ENCODE results near the gene MYORG. TPM values are rescaled to one million over a fixed set of nuclear protein-coding genes. Genes with fewer than 3 reads are reported as not detected.

Gene MYORG
- total RNA-seq, 1 experiment from 2014 or later, result 3.0 TPM

- Histone ChIP-seq H3K27ac (no peak overlapping the region), H3K9me3 (ENCODE audit: insufficient read depth, low read depth) (no peaks in the 10 kb centered on the region), H3K4me2 (peak overlapping the region; percentile 71), H3K9me2 (ENCODE audit: insufficient read depth) (no peaks in the 10 kb centered on the region), H3F3A (ENCODE audit: insufficient read depth, low read depth) (no peaks in the 10 kb centered on the region), H3K79me2 (ENCODE audit: low read depth) (no peaks in the 10 kb centered on the region), H3K4me1 (replicated peaks; ENCODE audit: insufficient read depth) (peaks cover 5% of the 10 kb centered on the region; the same call in 1 of the 2 replicates), H3K27me3 (ENCODE audit: insufficient read depth, low read depth) (no peaks in the 10 kb centered on the region), H3K36me3 (ENCODE audit: low read depth) (no peaks in the 10 kb centered on the region), H3K4me3 (no peak overlapping the region), H4K20me1 (ENCODE audit: insufficient read depth) (no peaks in the 10 kb centered on the region), H2AFZ (no peak overlapping the region)
- intact Hi-C loops (cut with micrococcal nuclease; ENCODE audit: unreplicated experiment), result no loop called here
- no peak for TF ChIP-seq EZH2 (IDR thresholded peaks at IDR 0.05; ENCODE audit: low read depth)
- no peak for TF ChIP-seq CTCF (conservative IDR thresholded peaks at IDR 0.05)
- peak in 1 of 2 experiments; percentile 52 for DNase-seq
- BruUV-seq (replicated peaks), result no TSS peak
- ChIA-PET POLR2A (ENCODE audit: unreplicated experiment) (no interaction called here), CTCF (interaction anchor here (0.6 kb wide), 1 partner anchor 241 kb away, joined by 3 read pairs; no protein-coding TSS in a partner anchor)
Measured at GRCh38 chr9:34380511-34381315, 4.0 kb upstream of the MYORG start.

GRCh38 chr9:34380034-34380510 is 3.4 kb upstream of the MYORG start:
- Histone ChIP-seq H3K36me3 (ENCODE audit: low read depth) (no peaks in the 10 kb centered on the region), H3K79me2 (ENCODE audit: low read depth) (no peaks in the 10 kb centered on the region), H3K27ac (no peak overlapping the region), H3K9me2 (ENCODE audit: insufficient read depth) (no peaks in the 10 kb centered on the region), H3K27me3 (ENCODE audit: insufficient read depth, low read depth) (no peaks in the 10 kb centered on the region), H3K4me1 (replicated peaks; ENCODE audit: insufficient read depth) (peaks cover 7% of the 10 kb centered on the region; the same call in 1 of the 2 replicates), H3K4me3 (peak overlapping the region; percentile 52; the same call in 1 of the 2 replicates), H3K9me3 (ENCODE audit: insufficient read depth, low read depth) (no peaks in the 10 kb centered on the region), H3K4me2 (peak overlapping the region; percentile 71), H3F3A (ENCODE audit: insufficient read depth, low read depth) (no peaks in the 10 kb centered on the region), H2AFZ (peak overlapping the region; percentile 78; the same call in 1 of the 2 replicates), H4K20me1 (ENCODE audit: insufficient read depth) (no peaks in the 10 kb centered on the region)
- TF ChIP-seq EZH2 (IDR thresholded peaks at IDR 0.05; ENCODE audit: low read depth), result no peak
- TF ChIP-seq CTCF (conservative IDR thresholded peaks at IDR 0.05), result no peak
- intact Hi-C loops (cut with micrococcal nuclease; ENCODE audit: unreplicated experiment), result no loop called here
- CTCF ChIA-PET, result no interaction called here
- DNase-seq, result peak in 1 of 2 experiments; percentile 11
- POLR2A ChIA-PET (ENCODE audit: unreplicated experiment), result no interaction called here
- no TSS peak for BruUV-seq (replicated peaks)

DNA sequence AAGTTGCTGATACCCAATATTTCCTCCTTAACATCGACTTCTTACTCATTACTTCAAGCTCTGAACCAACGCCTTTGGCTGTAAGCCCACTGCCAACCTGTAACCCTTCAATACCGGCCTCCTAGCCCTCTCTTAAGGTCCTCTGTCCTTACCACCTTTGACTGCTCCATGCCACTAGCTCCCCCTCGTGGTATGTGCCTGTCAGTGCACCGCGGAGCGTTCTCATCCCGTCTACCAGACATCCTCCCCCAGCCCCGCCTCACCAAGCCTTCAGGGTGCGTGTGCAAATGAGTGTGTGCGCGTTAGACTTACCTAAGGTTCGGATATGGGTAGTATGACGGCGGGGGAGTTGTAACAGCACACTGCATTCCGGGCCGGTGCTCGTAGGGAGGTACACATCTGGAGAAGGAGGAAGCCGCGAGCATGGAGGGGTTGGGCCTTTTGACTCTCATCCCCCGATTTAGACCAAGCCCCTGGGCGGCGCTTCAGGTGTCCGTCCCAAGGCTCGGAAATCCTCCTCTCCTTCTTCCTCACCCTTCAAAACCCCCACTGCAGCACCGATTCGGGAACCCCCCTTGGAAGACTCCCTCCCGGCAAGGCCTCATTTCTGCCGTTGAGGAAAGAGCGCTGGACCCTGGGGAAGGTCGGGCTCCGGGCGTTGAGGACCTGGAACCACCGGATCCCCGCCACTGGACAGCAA is 2.8 kb upstream of the MYORG start:
- POLR2A ChIA-PET (ENCODE audit: unreplicated experiment), result interaction anchor here (0.5 kb wide), 1 partner anchor 49 kb away, joined by 3 read pairs; no protein-coding TSS in a partner anchor
- Histone ChIP-seq H3K36me3 (ENCODE audit: low read depth) (no peaks in the 10 kb centered on the region), H3K9me2 (ENCODE audit: insufficient read depth) (no peaks in the 10 kb centered on the region), H4K20me1 (ENCODE audit: insufficient read depth) (no peaks in the 10 kb centered on the region), H3K27ac (no peak overlapping the region), H3K79me2 (ENCODE audit: low read depth) (no peaks in the 10 kb centered on the region), H3K4me3 (peak overlapping the region; percentile 52), H2AFZ (peak overlapping the region; percentile 78), H3K27me3 (ENCODE audit: insufficient read depth, low read depth) (no peaks in the 10 kb centered on the region), H3K4me2 (peak overlapping the region; percentile 71), H3F3A (ENCODE audit: insufficient read depth, low read depth) (no peaks in the 10 kb centered on the region), H3K9me3 (ENCODE audit: insufficient read depth, low read depth) (no peaks in the 10 kb centered on the region), H3K4me1 (replicated peaks; ENCODE audit: insufficient read depth) (peaks cover 7% of the 10 kb centered on the region; the same call in 1 of the 2 replicates)
- peak; percentile 68 to 78 for DNase-seq
- CTCF ChIA-PET, result interaction anchor here (0.5 to 1.1 kb wide), 3 partner anchors 43 to 124 kb away, joined by 4 to 7 read pairs (median 5); no protein-coding TSS in a partner anchor
- BruUV-seq (replicated peaks), result no TSS peak
- intact Hi-C loops (cut with micrococcal nuclease; ENCODE audit: unreplicated experiment), result loop anchor here (2.0 to 10.0 kb wide), 4 partner anchors 47 to 455 kb away; no protein-coding TSS in a partner anchor
- TF ChIP-seq CTCF (conservative IDR thresholded peaks at IDR 0.05) (peak; percentile 91), EZH2 (IDR thresholded peaks at IDR 0.05; ENCODE audit: low read depth) (no peak)

All from PC-9 (cell line).